ENCODE data around the gene ERF. TPM values are rescaled to one million over a fixed set of nuclear protein-coding genes. Genes with fewer than 3 reads are reported as not detected.

The ERF gene
- total and polyA plus RNA-seq, 2 of the 4 experiments (the other 2 are of a cell fraction): 5.2 to 32.4 TPM

- peak overlapping the region; percentile 58 to 98; a peak in 3 of 4 replicates for H4K8ac ChIP-seq (ENCODE audit: low read depth in 2 of 2, low read length in 2 of 2)
- peak overlapping the region; percentile 96 for H4K91ac ChIP-seq (ENCODE audit: insufficient read depth, low read depth, low read length)
- peak overlapping the region; percentile 77 for H2BK120ac ChIP-seq (ENCODE audit: low read depth, low read length)
- H2AFZ ChIP-seq (replicated peaks; ENCODE audit: low read length, poor library complexity): peak overlapping the region; percentile 88
- TF ChIP-seq CHD1 (IDR thresholded peaks at IDR 0.05; ENCODE audit: low read depth, low read length) (no peak), MXI1 (IDR thresholded peaks at IDR 0.05; ENCODE audit: borderline replicate concordance, low read depth, low read length) (no peak), POLR2A (IDR thresholded peaks at IDR 0.05; ENCODE audit: low read depth, low read length) (peak; percentile 79; the same call in 1 of the 2 replicates), FOS (IDR thresholded peaks at IDR 0.05; ENCODE audit: low read depth, low read length) (no peak)
- peak overlapping the region; percentile 99 for H3K4ac ChIP-seq (ENCODE audit: low read depth, low read length)
- H2BK15ac ChIP-seq (ENCODE audit: low read depth, low read length): peak overlapping the region; percentile 72; the same call in 1 of the 3 replicates
- H2BK20ac ChIP-seq (ENCODE audit: low read depth, low read length): peak overlapping the region; percentile 57
- no peak for ATAC-seq (ENCODE audit: low read depth)
- peak overlapping the region; percentile 95 for H4K5ac ChIP-seq (ENCODE audit: low read depth, low read length)
- no peaks in the 10 kb centered on the region for H3K27me3 ChIP-seq (ENCODE audit: control insufficient read depth, insufficient read depth, low read length)
- H2AK9ac ChIP-seq (replicated peaks; ENCODE audit: low read depth, low read length, poor library complexity): peak overlapping the region; percentile 99
- peak overlapping the region; percentile 95 for H3K4me2 ChIP-seq (ENCODE audit: low read depth, low read length)
- peak overlapping the region; percentile 90 for H2BK5ac ChIP-seq (ENCODE audit: low read depth, low read length, poor library complexity, severe bottlenecking)
- no TSS peak for BruUV-seq (replicated peaks)
- H4K20me1 ChIP-seq (ENCODE audit: insufficient read depth, low read length): peaks cover 14% of the 10 kb centered on the region; the same call in 1 of the 2 replicates
- peak overlapping the region; percentile 71 for H3K4me3 ChIP-seq (ENCODE audit: insufficient read depth, low read depth, low read length)
- in situ Hi-C loops (cut with MboI; ENCODE audit: low sequenced_read_pairs) (no loop called here), dilution Hi-C loops (cut with HindIII; ENCODE audit: low sequenced_read_pairs, unreplicated experiment) (no loop called here), intact Hi-C loops (cut with micrococcal nuclease) (no loop called here)
- POLR2A ChIA-PET (ENCODE audit: unreplicated experiment): interaction anchor here (0.6 kb wide), 1 partner anchor 14 kb away, joined by 3 read pairs; no protein-coding TSS in a partner anchor
- peaks cover 24 to 51% of the 10 kb centered on the region in 2 experiments for H3K79me1 ChIP-seq (ENCODE audit: low read depth in 1 of 2, low read length in 2 of 2)
- H3K9me1 ChIP-seq (ENCODE audit: insufficient read depth, low read length): peaks cover 7% of the 10 kb centered on the region
- H3K9ac ChIP-seq (ENCODE audit: low read depth, low read length): peak overlapping the region; percentile 93
- peak overlapping the region; percentile 79 for H3K18ac ChIP-seq (ENCODE audit: low read depth, low read length)
- H3K56ac ChIP-seq (ENCODE audit: extremely low read depth, insufficient read depth, low read length): peak overlapping the region; percentile 66; the same call in 1 of the 2 replicates
- no peaks in the 10 kb centered on the region for H3K9me3 ChIP-seq (ENCODE audit: control insufficient read depth, insufficient read depth, low read length)
- peak overlapping the region; percentile 88 for H3K27ac ChIP-seq (ENCODE audit: insufficient read depth, low read length)
- H2AK5ac ChIP-seq (ENCODE audit: low read depth, low read length): peak overlapping the region; percentile 100
- peaks cover 23% of the 10 kb centered on the region for H3K36me3 ChIP-seq (ENCODE audit: control insufficient read depth, insufficient read depth, low read length)
- DNase-seq: no peak
- WGBS, 2 experiments (ENCODE audit: extremely low coverage in 2 of 2, insufficient read length in 1 of 2): 58% methylated on average over 2 of the region's 18 CpGs; no CpG with 5 or more reads in 1 of the 2 experiments
- peaks cover 11% of the 10 kb centered on the region for H3K4me1 ChIP-seq (ENCODE audit: control insufficient read depth, insufficient read depth, low read length)
- CTCF ChIA-PET: interaction anchor here (1.2 to 2.7 kb wide), 3 partner anchors 9 to 25 kb away, joined by 3 to 12 read pairs (median 3); no protein-coding TSS in a partner anchor
- peak overlapping the region; percentile 99 for H3K14ac ChIP-seq (replicated peaks; ENCODE audit: low read depth, low read length)
- H3K23ac ChIP-seq (ENCODE audit: low read depth, low read length): peak overlapping the region; percentile 97
Observed at GRCh38 chr19:42270346-42271044, 15.6 kb upstream of the ERF start.
